ENCODE measurements around the gene INTS4. TPM values are rescaled to one million over a fixed set of nuclear protein-coding genes. Genes with fewer than 3 reads are reported as not detected.
"Not testable (repeated sequence)": the region's sequence is repeated elsewhere in the genome, so short reads cannot be mapped to it uniquely, and the experiment has no call there.

INTS4 gene
- total RNA-seq, 2 donors from 2014 or later, result 48.6 to 72.7 TPM

- Mint-ChIP-seq H3K36me3 (peaks cover 0 to 13% of the 10 kb centered on the region in 2 donors), H3K27ac (peak overlapping the region in 1 of 2 donors; percentile 14)
- not testable (repeated sequence) for H3K9me3 Mint-ChIP-seq; ATAC-seq; DNase-seq (ENCODE audit: low spot score in 2 of 2)
Measured at GRCh38 chr11:77913608-77914306, 80.7 kb downstream of the INTS4 start.

- not testable (repeated sequence) for DNase-seq (ENCODE audit: low spot score in 2 of 2); H3K9me3 Mint-ChIP-seq; H3K36me3 Mint-ChIP-seq; ATAC-seq; H3K27ac Mint-ChIP-seq
Measured at GRCh38 chr11:77910828-77911227, 83.6 kb downstream of the INTS4 start.

- peaks cover 0 to 6% of the 10 kb centered on the region in 2 donors for H3K36me3 Mint-ChIP-seq
- H3K27ac Mint-ChIP-seq, result peak overlapping the region in 1 of 2 donors; percentile 37
- no peaks in the 10 kb centered on the region for H3K9me3 Mint-ChIP-seq
- DNase-seq (ENCODE audit: low spot score in 2 of 2) (no peak), ATAC-seq (no peak)
Measured at GRCh38 chr11:77909277-77909676, 85.2 kb downstream of the INTS4 start.

GRCh38 chr11:77908835-77909234 is 85.6 kb downstream of the INTS4 start:
- Mint-ChIP-seq H3K9me3 (no peaks in the 10 kb centered on the region), H3K27ac (no peak overlapping the region), H3K36me3 (peaks cover 0 to 9% of the 10 kb centered on the region in 2 donors)
- no peak for ATAC-seq
- DNase-seq (ENCODE audit: low spot score in 2 of 2), result no peak

GRCh38 chr11:77894949-77895348 is 99.5 kb downstream of the INTS4 start:
- H3K9me3 Mint-ChIP-seq; H3K27ac Mint-ChIP-seq; ATAC-seq; DNase-seq (ENCODE audit: low spot score in 2 of 2): not testable (repeated sequence)
- H3K36me3 Mint-ChIP-seq, result peaks cover 9 to 18% of the 10 kb centered on the region in 2 donors

- peaks cover 9 to 23% of the 10 kb centered on the region in 2 donors for H3K36me3 Mint-ChIP-seq
- not testable (repeated sequence) for H3K9me3 Mint-ChIP-seq; H3K27ac Mint-ChIP-seq; DNase-seq (ENCODE audit: low spot score in 2 of 2); ATAC-seq
Measured at GRCh38 chr11:77891703-77892102, 102.8 kb downstream of the INTS4 start.

GRCh38 chr11:77891256-77891655 is 103.2 kb downstream of the INTS4 start:
- not testable (repeated sequence) for H3K9me3 Mint-ChIP-seq; ATAC-seq; DNase-seq (ENCODE audit: low spot score in 2 of 2)
- Mint-ChIP-seq H3K36me3 (peaks cover 9 to 23% of the 10 kb centered on the region in 2 donors), H3K27ac (peak overlapping the region in 1 of 2 donors; percentile 60)

- not testable (repeated sequence) for DNase-seq (ENCODE audit: low spot score in 2 of 2); H3K9me3 Mint-ChIP-seq; ATAC-seq; H3K27ac Mint-ChIP-seq
- peaks cover 9 to 23% of the 10 kb centered on the region in 2 donors for H3K36me3 Mint-ChIP-seq
Measured at GRCh38 chr11:77890619-77891056, 103.8 kb downstream of the INTS4 start.

GRCh38 chr11:77890100-77890614 is 104.3 kb downstream of the INTS4 start:
- not testable (repeated sequence) for H3K27ac Mint-ChIP-seq; H3K9me3 Mint-ChIP-seq; DNase-seq (ENCODE audit: low spot score in 2 of 2); ATAC-seq
- peaks cover 9 to 23% of the 10 kb centered on the region in 2 donors for H3K36me3 Mint-ChIP-seq

- H3K36me3 Mint-ChIP-seq, result peaks cover 9 to 23% of the 10 kb centered on the region in 2 donors
- H3K27ac Mint-ChIP-seq; ATAC-seq; H3K9me3 Mint-ChIP-seq; DNase-seq (ENCODE audit: low spot score in 2 of 2): not testable (repeated sequence)
Measured at GRCh38 chr11:77889045-77889444, 105.4 kb downstream of the INTS4 start.

- H3K9me3 Mint-ChIP-seq, result no peaks in the 10 kb centered on the region
- H3K27ac Mint-ChIP-seq, result no peak overlapping the region
- DNase-seq (ENCODE audit: low spot score in 2 of 2) (no peak), ATAC-seq (no peak)
- H3K36me3 Mint-ChIP-seq, result peaks cover 9 to 19% of the 10 kb centered on the region in 2 donors
Measured at GRCh38 chr11:77886401-77886800, 108.1 kb downstream of the INTS4 start.

- DNase-seq (ENCODE audit: low spot score in 2 of 2) (no peak), ATAC-seq (no peak)
- Mint-ChIP-seq H3K9me3 (no peaks in the 10 kb centered on the region), H3K27ac (peak overlapping the region in 1 of 2 donors; percentile 87), H3K36me3 (peaks cover 0 to 3% of the 10 kb centered on the region in 2 donors)
Measured at GRCh38 chr11:77884829-77885190, 109.7 kb downstream of the INTS4 start.

GRCh38 chr11:77884186-77884828 is 110.2 kb downstream of the INTS4 start:
- peak in 1 of 2 donors; percentile 53 for ATAC-seq
- Mint-ChIP-seq H3K36me3 (no peaks in the 10 kb centered on the region), H3K9me3 (no peaks in the 10 kb centered on the region), H3K27ac (no peak overlapping the region)
- DNase-seq (ENCODE audit: low spot score in 2 of 2), result no peak

GRCh38 chr11:77883775-77884174 is 110.7 kb downstream of the INTS4 start:
- no peaks in the 10 kb centered on the region for H3K36me3 Mint-ChIP-seq

GRCh38 chr11:77882396-77882795 is 112.1 kb downstream of the INTS4 start:
- ATAC-seq (no peak), DNase-seq (ENCODE audit: low spot score in 2 of 2) (no peak)
- Mint-ChIP-seq H3K9me3 (no peaks in the 10 kb centered on the region), H3K36me3 (no peaks in the 10 kb centered on the region), H3K27ac (peak overlapping the region; percentile 23 to 38)

More at GRCh38 chr11:77883775-77884174, 110.7 kb downstream of the INTS4 start:
- ATAC-seq, result no peak
- no peaks in the 10 kb centered on the region for H3K9me3 Mint-ChIP-seq
- no peak for DNase-seq (ENCODE audit: low spot score in 2 of 2)
- H3K27ac Mint-ChIP-seq, result peak overlapping the region in 1 of 2 donors; percentile 84

GRCh38 chr11:77879218-77879617 is 115.2 kb downstream of the INTS4 start:
- DNase-seq (ENCODE audit: low spot score in 2 of 2), result no peak
- no peaks in the 10 kb centered on the region for H3K9me3 Mint-ChIP-seq
- ATAC-seq, result no peak
- H3K27ac Mint-ChIP-seq, result peak overlapping the region; percentile 44 to 54
- H3K36me3 Mint-ChIP-seq, result no peaks in the 10 kb centered on the region

- not testable (repeated sequence) for ATAC-seq; H3K9me3 Mint-ChIP-seq; DNase-seq (ENCODE audit: low spot score in 2 of 2); H3K36me3 Mint-ChIP-seq; H3K27ac Mint-ChIP-seq
Measured at GRCh38 chr11:77878247-77878646, 116.2 kb downstream of the INTS4 start.
